Natural killer cell (primary cell): ENCODE results near the gene UBE2J1. TPM values are rescaled to one million over a fixed set of nuclear protein-coding genes. Genes with fewer than 3 reads are reported as not detected.
"Not testable (repeated sequence)": the region's sequence is repeated elsewhere in the genome, so short reads cannot be mapped to it uniquely, and the experiment has no call there.

ENCODE experiments used
- ATAC-seq, 3 donors: fragments of 150-1000 bp in 2 of 3; fragments of 200-7000 bp in 1 of 3; cut with Tn5 transposase; 1 replicate in 1 of 3; 2 replicates in 2 of 3; pipeline ENCODE4 v1.10.0; 2021; ENCODE audit warnings: mild to moderate bottlenecking in 2 of 3, moderate library complexity in 2 of 3
- DNase-seq, 2 donors: peaks; one replicate each; pipeline versions ENCODE4 v3.0.0 to v3.0.0-alpha.2; 2013 to 2021; ENCODE audit warnings: mixed read lengths in 1 of 2
- H3K27ac ChIP-seq: one replicate; pipeline ENCODE4 v1.5.1; 2013; ENCODE audit warnings: mild to moderate bottlenecking, low read length
- H3K27me3 ChIP-seq: one replicate; pipeline ENCODE4 v1.6.1; 2013; ENCODE audit warnings: low read length; ENCODE audit not compliant: control insufficient read depth, insufficient read depth
- H3K36me3 ChIP-seq: one replicate; pipeline ENCODE4 v1.6.1; 2013; ENCODE audit warnings: low read length; ENCODE audit not compliant: control insufficient read depth, insufficient read depth
- H3K4me1 ChIP-seq: one replicate; pipeline ENCODE4 v1.6.1; 2013; ENCODE audit warnings: low read length; ENCODE audit not compliant: control insufficient read depth, insufficient read depth
- H3K4me3 ChIP-seq: one replicate; pipeline ENCODE4 v1.5.1; 2013; ENCODE audit warnings: low read length
- H3K9me3 ChIP-seq: one replicate; pipeline ENCODE4 v1.6.1; 2013; ENCODE audit warnings: low read length; ENCODE audit not compliant: control insufficient read depth, insufficient read depth
- H3K27ac Mint-ChIP-seq, 2 donors: one replicate each; pipeline ENCODE4 v1.8.0; 2022; ENCODE audit warnings: mild to moderate bottlenecking in 2 of 2, mixed read lengths in 2 of 2, moderate library complexity in 1 of 2
- H3K27me3 Mint-ChIP-seq, 2 donors: one replicate each; pipeline ENCODE4 v1.8.0; 2022; ENCODE audit warnings: low read depth in 2 of 2, mixed read lengths in 2 of 2
- H3K36me3 Mint-ChIP-seq: one replicate; pipeline ENCODE4 v1.8.0; 2022; ENCODE audit warnings: mixed read lengths
- H3K4me1 Mint-ChIP-seq, 2 donors: one replicate each; pipeline ENCODE4 v1.8.0; 2022; ENCODE audit warnings: mixed read lengths in 2 of 2
- H3K4me3 Mint-ChIP-seq: one replicate; pipeline ENCODE4 v1.8.0; 2022; ENCODE audit warnings: mild to moderate bottlenecking, moderate library complexity, mixed read lengths
- H3K9me3 Mint-ChIP-seq, 2 donors: one replicate each; pipeline ENCODE4 v1.8.0; 2022; ENCODE audit warnings: mixed read lengths in 2 of 2
- CTCF ChIP-seq: fragments of 200-600 bp; IDR thresholded peaks from one replicate; pipeline ENCODE4 v1.8.0; 2022; ENCODE audit warnings: antibody characterized with exemption
- WGBS: methylation state at CpG from one replicate; pipeline ENCODE4 v1.1.7; 2013; ENCODE audit warnings: missing lambda C conversion rate; ENCODE audit not compliant: insufficient coverage; 5-methylcytosine and 5-hydroxymethylcytosine counted together
- intact Hi-C: fragments of 100-400 bp; cut with micrococcal nuclease; formaldehyde crosslinking; loops from one replicate; pipeline ENCODE4 v1.14.2; 2022
- total RNA-seq, 4 donors: library from RNA; stranded (reverse); fragments of 120-200 nt in 1 of 4; gene quantifications; one replicate each; pipeline versions ENCODE4 v1.2.3 to v1.2.4, GENCODE V29; 2013 to 2022

The UBE2J1 gene
- total RNA-seq, 3 donors from 2014 or later (not counting 1 experiment from before 2014, with no cell fraction given): 34.1 to 58.1 (median 45.9) TPM

DNA sequence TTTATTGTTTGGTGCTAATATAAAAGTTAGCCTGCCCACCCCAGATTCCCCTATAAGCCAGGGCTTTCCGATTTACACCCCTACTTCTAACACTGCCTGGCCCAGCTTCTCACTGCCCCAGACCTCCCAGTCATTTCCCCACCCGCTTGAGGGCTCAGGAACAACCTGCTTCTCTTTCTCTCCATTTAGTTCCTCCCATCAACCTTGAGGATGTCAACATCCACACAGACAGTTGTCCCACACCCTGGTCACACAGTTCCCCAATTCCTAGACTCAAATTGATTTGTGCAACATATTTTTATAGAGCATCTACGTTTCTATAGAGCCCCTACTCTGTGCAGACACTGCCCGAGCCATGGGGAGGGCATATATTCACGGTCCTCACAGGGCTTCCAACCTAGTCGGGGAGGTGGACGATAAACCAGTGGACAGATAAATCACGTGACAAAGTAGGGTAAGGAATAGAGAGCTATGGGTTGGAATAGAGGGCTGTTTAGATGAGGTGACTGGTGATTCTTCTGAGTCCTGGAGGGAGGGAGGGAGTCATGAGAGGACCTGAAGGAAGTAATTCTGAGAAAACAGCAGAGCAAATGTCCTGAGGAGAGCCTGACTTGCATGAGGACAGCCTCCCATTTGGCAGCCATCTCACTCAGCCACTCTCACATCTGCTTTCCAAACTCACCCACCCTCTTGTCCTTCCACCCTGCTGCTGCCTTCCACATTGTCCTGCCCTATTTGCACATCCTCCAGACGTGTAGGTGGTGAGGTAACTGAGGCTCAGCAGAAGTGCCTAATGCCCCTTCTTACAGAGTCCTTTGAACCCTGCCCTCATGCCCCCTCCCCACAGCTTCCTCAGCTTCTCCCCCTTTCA lies 43.8 kb downstream of the UBE2J1 start:
- WGBS: 87% methylated on average over 9 of the region's 9 CpGs

DNA sequence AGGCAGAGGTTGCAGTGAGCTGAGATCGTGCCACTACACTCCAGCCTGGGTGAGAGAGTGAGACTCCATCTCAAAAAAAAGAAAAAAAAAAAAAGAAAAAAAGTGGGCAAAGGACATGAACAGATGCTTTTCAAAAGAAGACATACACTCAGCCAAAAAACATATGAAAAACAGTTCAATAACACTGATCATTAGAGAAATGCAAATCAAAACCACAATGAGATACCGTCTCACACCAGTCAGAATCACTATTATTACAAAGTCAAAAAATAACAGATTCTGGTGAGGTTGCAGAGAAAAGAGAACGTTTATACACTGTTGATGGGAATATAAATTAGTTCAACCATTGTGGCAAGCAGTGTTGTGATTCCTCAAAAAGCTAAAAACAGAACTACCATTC lies 48.0 kb downstream of the UBE2J1 start:
- H3K4me3 ChIP-seq, H3K9me3 Mint-ChIP-seq, H3K36me3 ChIP-seq, ATAC-seq, H3K4me1 Mint-ChIP-seq, H3K4me3 Mint-ChIP-seq, intact Hi-C loops, H3K27ac Mint-ChIP-seq, DNase-seq, H3K27me3 Mint-ChIP-seq, H3K27ac ChIP-seq, H3K36me3 Mint-ChIP-seq, H3K9me3 ChIP-seq, H3K4me1 ChIP-seq, H3K27me3 ChIP-seq: not testable (repeated sequence)
- 80% methylated on average over 1 of the region's 3 CpGs for WGBS

More for the DNA sequence above, 43.8 kb downstream of the UBE2J1 start:
- Histone ChIP-seq H3K4me1 (no peaks in the 10 kb centered on the region), H3K9me3 (no peaks in the 10 kb centered on the region), H3K27ac (no peak overlapping the region), H3K27me3 (no peaks in the 10 kb centered on the region), H3K36me3 (no peaks in the 10 kb centered on the region), H3K4me3 (no peak overlapping the region)
- H3K27me3 Mint-ChIP-seq: peaks cover 0 to 2% of the 10 kb centered on the region in 2 donors
- H3K4me1 Mint-ChIP-seq: no peaks in the 10 kb centered on the region
- ATAC-seq: no peak
- H3K27ac Mint-ChIP-seq: no peak overlapping the region
- H3K9me3 Mint-ChIP-seq: no peaks in the 10 kb centered on the region
- no peak overlapping the region for H3K4me3 Mint-ChIP-seq
- intact Hi-C loops: no loop called here
- DNase-seq: no peak
- no peaks in the 10 kb centered on the region for H3K36me3 Mint-ChIP-seq
- TF ChIP-seq CTCF: no peak

DNA sequence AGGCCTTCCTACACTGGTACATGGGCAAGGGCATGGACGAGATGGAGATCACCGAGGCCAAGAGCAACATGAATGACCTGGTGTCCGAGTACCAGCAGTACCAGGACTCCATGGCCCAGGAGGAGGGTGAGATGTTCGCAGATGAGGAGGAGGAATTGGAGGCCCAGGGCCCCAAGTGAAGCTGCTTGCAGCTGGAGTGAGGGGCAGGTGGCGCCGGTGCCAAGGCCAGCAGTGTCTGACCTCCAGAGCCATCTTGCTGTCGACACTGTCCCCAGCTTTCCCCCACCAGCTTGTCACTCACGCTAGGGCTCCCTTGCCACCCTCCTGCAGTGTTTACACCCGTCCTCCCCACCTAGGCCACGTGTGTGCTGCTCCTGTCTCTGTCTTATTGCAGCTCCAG lies 49.6 kb downstream of the UBE2J1 start:
- DNase-seq (no peak), ATAC-seq (no peak)
- 94% methylated on average over 8 of the region's 10 CpGs for WGBS
- H3K36me3 ChIP-seq: no peaks in the 10 kb centered on the region
- no peaks in the 10 kb centered on the region for H3K9me3 ChIP-seq
- Mint-ChIP-seq H3K36me3 (no peaks in the 10 kb centered on the region), H3K27me3 (no peaks in the 10 kb centered on the region), H3K4me1 (peaks cover 0 to 9% of the 10 kb centered on the region in 2 donors), H3K9me3 (no peaks in the 10 kb centered on the region), H3K27ac (no peak overlapping the region), H3K4me3 (no peak overlapping the region)
- H3K27me3 ChIP-seq: no peaks in the 10 kb centered on the region
- H3K4me3 ChIP-seq: no peak overlapping the region
- intact Hi-C loops: no loop called here
- H3K27ac ChIP-seq: no peak overlapping the region
- H3K4me1 ChIP-seq: peaks cover 16% of the 10 kb centered on the region
- no peak for TF ChIP-seq CTCF

GRCh38 chr6:89302195-89302770 lies 50.2 kb downstream of the UBE2J1 start:
- Histone ChIP-seq H3K4me3 (no peak overlapping the region), H3K36me3 (no peaks in the 10 kb centered on the region), H3K27ac (no peak overlapping the region), H3K4me1 (peaks cover 23% of the 10 kb centered on the region), H3K9me3 (no peaks in the 10 kb centered on the region), H3K27me3 (no peaks in the 10 kb centered on the region)
- no peak overlapping the region for H3K27ac Mint-ChIP-seq
- intact Hi-C loops: no loop called here
- no peaks in the 10 kb centered on the region for H3K9me3 Mint-ChIP-seq
- ATAC-seq: no peak
- H3K4me1 Mint-ChIP-seq: peaks cover 0 to 15% of the 10 kb centered on the region in 2 donors
- WGBS: 94% methylated on average over 22 of the region's 22 CpGs
- DNase-seq: no peak
- H3K4me3 Mint-ChIP-seq: no peak overlapping the region
- TF ChIP-seq CTCF: no peak
- H3K36me3 Mint-ChIP-seq: no peaks in the 10 kb centered on the region
- H3K27me3 Mint-ChIP-seq: no peaks in the 10 kb centered on the region
